Heart left ventricle (tissue), 16 donors: Measurements from ENCODE around the gene CASZ1. TPM values are rescaled to one million over a fixed set of nuclear protein-coding genes. Genes with fewer than 3 reads are reported as not detected.

Experiments
- ATAC-seq, 4 donors: fragments of 200-7000 bp; cut with Tn5 transposase; one replicate each; pipeline ENCODE4 v1.9.1; 2020 to 2022; ENCODE audit warnings: moderate library complexity in 4 of 4, mild to moderate bottlenecking in 3 of 4, moderate number of reproducible peaks in 1 of 4
- DNase-seq, 5 donors: peaks; one replicate each; pipeline ENCODE4 v3.0.0-alpha.2; 2020
- H3K27ac ChIP-seq, 12 donors: fragments of 200-600 bp; sonication (generic) in 4 of 12; one replicate each; pipeline versions ENCODE4 v1.5.0 to v1.8.0; 2016 to 2022; ENCODE audit warnings: mild to moderate bottlenecking in 2 of 12
- H3K27me3 ChIP-seq, 9 donors: fragments of 200-600 bp; sonication (generic) in 2 of 9; one replicate each; pipeline versions ENCODE4 v1.5.1 to v1.8.0; 2016 to 2022; ENCODE audit warnings: mild to moderate bottlenecking in 3 of 9
- H3K36me3 ChIP-seq, 9 donors: fragments of 200-600 bp; sonication (generic) in 2 of 9; one replicate each; pipeline versions ENCODE4 v1.5.0 to v1.8.0; 2018 to 2022; ENCODE audit warnings: mild to moderate bottlenecking in 2 of 9
- H3K4me1 ChIP-seq, 12 donors: fragments of 200-600 bp; sonication (generic) in 4 of 12; one replicate each; pipeline versions ENCODE4 v1.5.0 to v1.8.0; 2016 to 2022; ENCODE audit warnings: mild to moderate bottlenecking in 3 of 12
- H3K4me3 ChIP-seq, 12 donors: fragments of 200-600 bp; sonication (generic) in 4 of 12; one replicate each; pipeline versions ENCODE4 v1.5.0 to v1.8.0; 2017 to 2022; ENCODE audit warnings: mild to moderate bottlenecking in 9 of 12, moderate library complexity in 4 of 12
- H3K9me3 ChIP-seq, 12 donors: fragments of 200-600 bp; sonication (generic) in 4 of 12; one replicate each; pipeline versions ENCODE4 v1.5.0 to v1.8.0; 2016 to 2022; ENCODE audit warnings: mild to moderate bottlenecking in 1 of 12
- POLR2A ChIP-seq, 2 donors: fragments of 450-650 bp; IDR thresholded peaks; one replicate each; pipeline ENCODE4 v1.6.1; 2017; ENCODE audit warnings: antibody characterized with exemption in 2 of 2, mild to moderate bottlenecking in 2 of 2, moderate library complexity in 2 of 2
- WGBS, 4 donors: extraction: QIAGEN DNeasy Blood & Tissue Kit in 2 of 4; methylation state at CpG; one replicate each; pipeline versions ENCODE4 v1.1.5 to v1.1.7; 2013 to 2018; 5-methylcytosine and 5-hydroxymethylcytosine counted together
- intact Hi-C, 10 donors: fragments of 100-400 bp; cut with DNase I; formaldehyde crosslinking; loops; one replicate each; pipeline versions ENCODE4 v1.11.1 to v1.14.2; 2022
- polyA plus RNA-seq, 2 donors: library from polyadenylated mRNA; stranded (reverse); fragments of 200-250 nt; gene quantifications; one replicate each; pipeline ENCODE4 v1.2.3, GENCODE V29; 2013
- total RNA-seq, 9 donors: library from RNA; depleted of rRNA in 2 of 9; stranded (reverse); fragments of >200 nt in 2 of 9; fragmentation: NEBNext Ultra II Directional in 3 of 9; extraction: Animal tissue kit (Norgen Biotek cat#: 25700) in 3 of 9; gene quantifications; one replicate each; pipeline versions ENCODE4 v1.1.0 to v1.2.4, GENCODE V29; 2016 to 2023
- TF ChIP-seq, protein P1 (sequence below), 12 donors: fragments of 200-600 bp; sonication (generic) in 4 of 12; IDR thresholded peaks; one replicate each; pipeline versions ENCODE4 v1.5.0 to v1.8.0; 2018 to 2022; ENCODE audit warnings: antibody characterized with exemption in 12 of 12, mild to moderate bottlenecking in 5 of 12
- donor health status: ischemic (EF 13 %, LVEDD 7.1; RV severe dilation, severe dysfunction).
- donor health status: healthy with polysubstance abuse.
- donor health status: DM: no; HTN: yes; CAD: no.
- donor health status: DM: no; HTN: no; CAD: no.
- donor health status: ischemic (EF 25% LVEDD 6.9; RV normal size, moderate dysfunction).
- donor health status: ischemic (EF 25% LVEDD 5.7; RV mildly dilated, moderate dysfunction).
- donor health status: healthy.
- donor health status: DM: yes; HTN: yes; CAD: no.
- donor health status: ischemic (EF 35%, LVEDD 5.7; RV mildly dilated, moderate dysfunction).
- donor health status: nonischemic (EF 11% LVEDD 7.7; RV severe dilation, severe dysfunction).
- donor health status: DM: yes; HTN: yes; CAD: no.
- donor health status: PGD.
- donor health status: ischemic (EF 29% LVEDD 5.4; RV normal size, mild dysfunction).
- donor health status: nonischemic (EF 23%, LVEDD 6.1; RV moderate dilation, normal function).

CASZ1 gene
- total and polyA plus RNA-seq, 11 donors = 28.8 to 84.9 (median 55.0) TPM

DNA sequence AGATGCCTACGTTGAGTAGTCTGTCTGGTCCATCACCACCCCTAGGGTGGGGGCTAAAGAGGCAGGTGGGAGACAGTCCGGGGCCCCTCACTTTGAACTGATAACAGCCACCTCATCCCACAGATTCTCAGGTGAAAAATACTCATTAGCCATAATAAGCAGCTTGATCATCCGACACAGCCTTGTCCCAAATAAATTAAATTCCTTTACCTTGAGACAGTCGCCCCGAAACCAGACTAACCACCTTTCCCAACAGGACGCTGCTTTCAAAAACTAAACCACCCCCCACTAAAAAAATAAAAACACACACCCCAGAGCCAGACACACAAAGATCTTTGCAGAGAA lies 103.3 kb downstream of the CASZ1 start:
- intact Hi-C loops = loop anchor here in 8 of 10 donors (2.0 to 10.0 kb wide), 5 partner anchors 94 to 174 kb away; no protein-coding TSS in a partner anchor
- Histone ChIP-seq H3K9me3 (no peaks in the 10 kb centered on the region), H3K27ac (peak overlapping the region in 10 of 12 donors; percentile 54 to 94 (median 89)), H3K27me3 (no peaks in the 10 kb centered on the region), H3K4me1 (peaks cover 10 to 78% (median 56%) of the 10 kb centered on the region in 12 donors), H3K4me3 (peak overlapping the region in 11 of 12 donors; percentile 65 to 95 (median 78)), H3K36me3 (peaks cover 0 to 3% (median 0%) of the 10 kb centered on the region in 9 donors)
- DNase-seq = no peak
- WGBS, 4 donors = 68 to 76% (median 72%) methylated on average over 6 of the region's 6 CpGs
- ATAC-seq = no peak
- TF ChIP-seq, protein P1, sequence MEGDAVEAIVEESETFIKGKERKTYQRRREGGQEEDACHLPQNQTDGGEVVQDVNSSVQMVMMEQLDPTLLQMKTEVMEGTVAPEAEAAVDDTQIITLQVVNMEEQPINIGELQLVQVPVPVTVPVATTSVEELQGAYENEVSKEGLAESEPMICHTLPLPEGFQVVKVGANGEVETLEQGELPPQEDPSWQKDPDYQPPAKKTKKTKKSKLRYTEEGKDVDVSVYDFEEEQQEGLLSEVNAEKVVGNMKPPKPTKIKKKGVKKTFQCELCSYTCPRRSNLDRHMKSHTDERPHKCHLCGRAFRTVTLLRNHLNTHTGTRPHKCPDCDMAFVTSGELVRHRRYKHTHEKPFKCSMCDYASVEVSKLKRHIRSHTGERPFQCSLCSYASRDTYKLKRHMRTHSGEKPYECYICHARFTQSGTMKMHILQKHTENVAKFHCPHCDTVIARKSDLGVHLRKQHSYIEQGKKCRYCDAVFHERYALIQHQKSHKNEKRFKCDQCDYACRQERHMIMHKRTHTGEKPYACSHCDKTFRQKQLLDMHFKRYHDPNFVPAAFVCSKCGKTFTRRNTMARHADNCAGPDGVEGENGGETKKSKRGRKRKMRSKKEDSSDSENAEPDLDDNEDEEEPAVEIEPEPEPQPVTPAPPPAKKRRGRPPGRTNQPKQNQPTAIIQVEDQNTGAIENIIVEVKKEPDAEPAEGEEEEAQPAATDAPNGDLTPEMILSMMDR (IDR thresholded peaks at IDR 0.05) = no peak
- TF ChIP-seq POLR2A (IDR thresholded peaks at IDR 0.05) = no peak

DNA sequence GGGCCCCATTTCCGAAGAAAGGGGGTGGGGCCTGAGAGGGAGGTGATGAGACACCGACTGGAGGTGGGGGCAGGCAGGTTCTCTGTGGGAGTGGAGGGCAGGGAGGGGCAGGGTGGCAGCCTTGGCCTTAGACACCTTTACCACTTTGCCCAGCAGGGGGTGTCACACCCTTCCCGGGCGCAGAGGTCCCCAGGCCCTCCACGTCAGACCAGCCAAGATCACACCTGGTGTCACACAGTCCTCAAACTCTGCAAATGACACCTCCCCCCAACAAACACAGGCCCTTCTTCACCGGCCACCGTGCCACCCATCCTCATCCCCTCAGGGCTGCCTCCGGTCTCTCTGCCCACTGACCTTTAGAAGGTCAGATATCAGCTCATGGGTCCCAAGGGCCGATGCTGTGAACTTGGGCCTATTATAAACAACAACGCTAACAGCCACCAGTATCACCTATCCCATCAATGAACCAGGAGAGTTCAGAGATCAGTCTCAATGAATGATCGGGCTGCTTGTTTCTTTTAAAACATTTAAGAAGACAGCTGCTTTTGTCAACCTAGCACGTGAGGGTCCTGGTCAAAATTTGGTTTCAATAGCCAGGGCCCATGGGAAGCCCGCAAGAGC lies 103.9 kb downstream of the CASZ1 start:
- Histone ChIP-seq H3K36me3 (peaks cover 0 to 3% (median 0%) of the 10 kb centered on the region in 9 donors), H3K9me3 (no peaks in the 10 kb centered on the region), H3K27me3 (no peaks in the 10 kb centered on the region), H3K27ac (peak overlapping the region in 9 of 12 donors; percentile 22 to 94 (median 89)), H3K4me1 (peaks cover 14 to 85% (median 62%) of the 10 kb centered on the region in 12 donors), H3K4me3 (peak overlapping the region in 6 of 12 donors; percentile 8 to 87 (median 78))
- TF ChIP-seq, protein P1 (IDR thresholded peaks at IDR 0.05) = peak in 10 of 12 donors; percentile 28 to 58 (median 42)
- no peak for TF ChIP-seq POLR2A (IDR thresholded peaks at IDR 0.05)
- 44 to 68% (median 56%) methylated on average over 11 to 13 of the region's 13 CpGs for WGBS, 4 donors
- intact Hi-C loops = loop anchor here in 8 of 10 donors (2.0 to 10.0 kb wide), 5 partner anchors 95 to 175 kb away; no protein-coding TSS in a partner anchor
- DNase-seq (peak in 1 of 5 donors; percentile 58), ATAC-seq (peak; percentile 10 to 31 (median 24))

DNA sequence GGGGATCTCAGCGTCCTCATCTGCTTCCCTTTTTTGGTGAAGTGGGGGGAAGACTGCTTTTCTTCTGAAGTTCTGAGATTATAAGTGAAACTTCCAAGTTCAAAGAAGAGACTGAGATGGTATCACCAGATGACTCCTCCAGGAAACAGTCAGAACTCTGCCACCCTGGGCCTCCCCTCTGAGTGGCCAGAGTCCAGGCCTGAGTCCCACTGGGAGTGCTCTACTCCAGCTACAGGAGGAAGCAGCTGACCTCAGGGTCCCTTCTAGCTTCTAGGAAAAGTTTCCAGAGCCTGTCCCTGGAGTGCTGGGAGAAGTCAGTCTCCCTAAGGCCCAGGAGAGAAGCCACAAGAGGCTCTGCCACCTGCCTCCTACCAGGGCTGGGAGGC lies 104.7 kb downstream of the CASZ1 start:
- Histone ChIP-seq H3K9me3 (no peaks in the 10 kb centered on the region), H3K27ac (peak overlapping the region in 8 of 12 donors; percentile 22 to 93 (median 62)), H3K27me3 (no peaks in the 10 kb centered on the region), H3K36me3 (peaks cover 0 to 3% (median 0%) of the 10 kb centered on the region in 9 donors), H3K4me1 (peaks cover 15 to 91% (median 69%) of the 10 kb centered on the region in 12 donors), H3K4me3 (no peak overlapping the region)
- DNase-seq = no peak
- intact Hi-C loops = loop anchor here in 8 of 10 donors (2.0 to 10.0 kb wide), 5 partner anchors 96 to 176 kb away; no protein-coding TSS in a partner anchor
- WGBS, 4 donors = 45 to 73% (median 60%) methylated on average over 1 of the region's 1 CpG
- ATAC-seq = no peak
- TF ChIP-seq, protein P1 (IDR thresholded peaks at IDR 0.05) = no peak
- TF ChIP-seq POLR2A (IDR thresholded peaks at IDR 0.05) = no peak

DNA sequence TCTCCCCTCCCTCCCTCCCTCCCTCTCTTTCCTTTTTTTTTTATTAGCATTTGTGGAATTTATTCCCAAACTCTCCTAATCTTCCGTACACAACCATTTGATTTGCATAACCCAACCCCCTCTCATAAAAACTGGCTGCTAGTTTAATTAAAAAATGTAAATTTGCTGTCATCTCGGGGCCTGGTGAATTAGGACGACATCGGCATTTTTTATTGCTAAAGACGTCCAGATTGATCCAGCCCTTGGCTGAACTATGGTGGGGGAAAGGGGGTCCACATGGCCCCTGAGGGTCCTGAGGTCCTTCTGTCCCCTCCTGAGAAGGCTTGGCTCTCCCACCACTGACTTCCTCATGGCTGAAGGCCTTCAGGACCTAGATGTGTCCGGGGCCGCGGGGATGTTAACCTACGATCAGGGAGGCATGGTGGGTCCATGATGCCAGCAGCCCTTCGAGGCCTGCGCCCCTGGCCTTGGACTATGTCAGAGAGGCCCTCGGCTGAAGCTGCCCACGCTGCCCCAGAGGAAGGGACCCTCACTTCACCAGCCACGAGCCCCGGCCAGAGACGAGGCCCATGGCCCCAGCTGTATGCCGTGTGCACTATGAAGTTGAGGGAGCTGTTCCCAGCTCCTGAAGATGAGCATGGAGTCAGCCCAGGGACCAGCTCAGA lies 105.2 kb downstream of the CASZ1 start:
- 89 to 92% (median 89%) methylated on average over 11 to 17 of the region's 17 CpGs for WGBS, 4 donors
- H3K4me1 ChIP-seq = peaks cover 19 to 91% (median 70%) of the 10 kb centered on the region in 12 donors
- no peaks in the 10 kb centered on the region for H3K9me3 ChIP-seq
- H3K4me3 ChIP-seq = no peak overlapping the region
- DNase-seq (no peak), ATAC-seq (no peak)
- TF ChIP-seq POLR2A (IDR thresholded peaks at IDR 0.05) = no peak
- TF ChIP-seq, protein P1 (IDR thresholded peaks at IDR 0.05) = no peak
- intact Hi-C loops = loop anchor here in 7 of 10 donors (5.0 to 10.0 kb wide), 4 partner anchors 96 to 176 kb away; no protein-coding TSS in a partner anchor
- H3K27me3 ChIP-seq = no peaks in the 10 kb centered on the region
- peak overlapping the region in 4 of 12 donors; percentile 31 to 94 (median 90) for H3K27ac ChIP-seq
- H3K36me3 ChIP-seq = peaks cover 0 to 3% (median 0%) of the 10 kb centered on the region in 9 donors
